HG02763 (cell line): ENCODE data around the gene S100G.

ENCODE experiments used
- ATAC-seq: cut with Tn5 transposase; IDR thresholded peaks from one replicate; pipeline ENCODE4 v1.9.1; 2021; ENCODE audit warnings: mild to moderate bottlenecking, moderate library complexity; ENCODE audit not compliant: unreplicated experiment

Gene S100G

DNA sequence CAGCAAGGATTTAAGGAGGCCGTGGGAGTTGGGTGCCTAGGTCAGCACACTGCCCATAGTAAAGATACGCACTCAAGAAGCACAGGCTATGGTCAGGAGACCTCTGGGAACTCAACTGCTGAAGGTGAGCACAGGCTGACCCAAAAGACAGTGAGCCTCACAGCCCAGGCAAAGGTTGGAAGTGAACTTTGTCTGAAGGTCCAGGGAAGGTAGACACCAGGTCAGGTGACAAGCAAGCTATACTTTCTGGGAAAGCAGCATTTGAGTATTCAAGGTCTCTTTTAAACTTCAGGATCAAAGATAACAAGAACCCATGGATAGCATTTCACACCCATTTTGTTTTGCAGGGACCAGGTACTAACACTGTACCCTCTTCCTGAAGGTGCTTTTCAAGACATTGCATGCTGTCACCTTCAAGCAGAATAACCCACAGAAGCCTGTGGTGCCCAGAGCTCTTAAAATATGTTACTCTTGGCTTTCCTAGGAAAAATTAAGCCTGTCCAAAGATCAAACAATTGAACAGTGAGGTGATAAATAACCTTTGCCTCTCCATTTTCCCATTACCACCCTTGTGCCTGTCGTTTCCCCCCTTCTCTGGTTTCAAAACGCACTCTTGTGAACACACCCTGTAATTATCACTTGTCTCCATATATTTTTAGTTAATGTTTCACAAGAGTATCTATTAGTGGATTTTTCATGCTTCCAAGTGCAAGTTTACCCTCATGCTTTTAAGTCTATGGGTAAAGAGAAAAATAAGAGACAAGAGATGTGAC, 3.4 kb upstream of the S100G start:
- ATAC-seq: no peak

DNA sequence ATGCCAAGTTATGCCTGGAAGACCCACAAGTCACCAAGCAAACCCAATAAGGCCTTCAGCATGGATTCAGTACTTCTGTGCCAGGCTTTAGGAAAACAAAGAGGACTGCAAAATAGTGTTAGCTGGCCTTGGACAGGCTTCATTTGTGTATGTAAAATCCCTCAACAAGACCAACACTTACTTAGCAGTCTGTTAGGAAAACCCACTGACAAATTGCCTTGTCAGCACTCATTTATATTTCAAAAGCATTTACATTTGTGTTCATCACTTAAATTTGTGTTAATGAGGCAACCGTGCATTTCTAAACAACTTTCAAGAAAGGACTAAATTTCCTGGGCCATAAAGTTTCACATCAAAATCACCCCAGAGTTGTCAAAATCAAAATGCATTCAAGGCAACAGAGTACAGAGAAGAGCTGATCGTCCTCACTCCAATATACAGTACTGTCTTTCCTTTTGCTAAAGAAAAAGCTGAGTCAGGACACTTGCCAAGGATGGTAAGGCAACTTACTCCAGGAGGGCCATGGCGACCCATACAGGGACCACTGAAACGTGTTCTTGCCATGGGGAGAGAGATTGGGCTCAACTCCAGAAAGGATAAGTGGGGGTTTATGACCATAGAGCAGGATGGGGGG, 1.6 kb downstream of the S100G start:
- ATAC-seq: no peak

- ATAC-seq: no peak
Observed at GRCh38 chrX:16653424-16653823, 3.5 kb downstream of the S100G start.

- no peak for ATAC-seq
Observed at GRCh38 chrX:16654093-16654492, 4.1 kb downstream of the S100G start.

DNA sequence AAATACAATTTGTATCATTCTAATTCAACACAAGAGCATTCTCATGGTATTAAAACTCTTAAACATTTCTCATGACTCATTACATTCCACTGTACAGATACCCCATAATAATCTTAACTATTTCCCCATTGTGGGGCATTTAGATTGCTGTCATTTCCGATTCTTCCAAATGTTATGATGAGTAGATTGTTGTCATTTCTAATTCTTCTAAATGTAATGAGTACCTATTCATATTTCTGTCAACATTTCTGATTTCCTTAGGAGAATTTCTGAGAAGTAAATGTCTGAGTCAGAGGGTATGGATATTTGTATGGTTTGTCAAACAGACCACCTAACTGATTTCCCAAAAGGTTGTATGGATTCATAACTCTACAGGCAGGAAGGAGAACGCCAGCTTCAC, 8.3 kb downstream of the S100G start:
- no peak for ATAC-seq

DNA sequence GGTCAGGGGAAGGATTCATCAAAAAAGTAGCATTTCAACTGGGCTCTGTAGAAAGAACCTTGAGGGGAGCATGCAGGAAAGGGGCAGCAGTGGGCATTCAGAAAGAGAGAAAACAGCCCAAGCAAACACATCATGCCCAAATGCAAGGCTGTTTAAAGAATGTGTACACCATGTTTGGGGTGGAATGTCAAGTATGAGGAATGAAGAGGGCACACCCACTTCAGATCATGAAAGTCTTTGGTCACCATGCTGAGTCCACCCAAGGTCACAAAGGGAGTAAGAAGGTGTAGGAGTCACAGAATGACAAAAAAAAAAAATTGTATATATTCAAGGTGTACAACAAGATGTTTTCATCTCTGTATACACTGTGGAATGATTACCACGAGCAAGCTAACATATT, 9.4 kb downstream of the S100G start:
- no peak for ATAC-seq

DNA sequence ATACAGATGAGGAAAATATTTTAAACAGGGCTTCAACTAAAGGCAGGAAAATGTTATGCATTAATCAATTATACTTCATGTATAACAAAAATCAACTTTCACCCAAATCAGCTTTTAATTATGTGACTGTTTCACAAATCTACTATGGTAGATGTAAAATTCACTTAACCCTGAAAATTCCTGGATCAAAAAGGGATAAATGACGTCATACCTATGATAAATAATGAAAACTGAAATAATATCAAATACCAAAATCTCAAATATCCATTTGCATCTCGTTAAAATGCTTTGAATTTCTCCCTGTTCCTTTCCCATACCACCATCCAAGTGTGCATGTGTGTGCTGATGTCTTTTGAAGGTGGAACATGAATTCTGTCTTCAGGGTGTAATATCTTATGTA, 11.5 kb downstream of the S100G start:
- no peak for ATAC-seq

DNA sequence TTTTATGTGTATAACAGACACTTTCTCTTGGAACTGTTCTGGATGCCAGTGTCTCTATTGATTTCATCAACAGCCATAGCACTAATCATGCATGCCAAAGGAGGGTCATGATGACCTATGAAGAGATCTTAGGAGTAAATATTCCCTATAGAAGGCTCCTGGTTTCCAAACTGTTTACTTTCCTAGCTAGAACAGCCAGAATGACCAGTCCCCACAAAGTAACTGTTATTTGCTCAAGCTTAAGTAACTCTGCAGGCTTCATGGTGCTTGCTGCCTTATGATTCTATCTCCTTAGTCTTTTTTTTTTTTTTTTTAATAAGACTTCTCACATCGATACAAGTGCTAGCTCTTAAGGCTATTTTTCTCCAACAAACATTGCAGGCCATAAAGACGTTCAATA, 12.4 kb downstream of the S100G start:
- ATAC-seq: no peak

DNA sequence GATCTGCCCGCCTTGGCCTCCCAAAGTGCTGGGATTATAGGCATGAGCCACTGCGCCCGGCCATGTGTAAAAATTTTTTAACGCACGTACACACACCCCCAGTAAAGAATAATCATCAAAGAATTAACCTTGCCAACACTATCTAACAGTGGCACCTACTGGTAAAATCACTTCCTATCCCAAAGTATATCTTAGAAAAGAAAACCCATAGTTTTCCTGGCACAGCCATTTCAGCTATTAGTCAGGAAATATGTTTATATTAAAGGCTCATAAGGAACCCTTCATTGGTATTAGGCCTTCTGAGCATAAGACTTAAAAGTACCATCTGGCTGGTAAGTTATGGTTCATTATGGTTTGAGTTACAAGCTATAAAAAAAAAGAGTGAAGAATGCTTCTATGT, 14.1 kb downstream of the S100G start:
- no peak for ATAC-seq

DNA sequence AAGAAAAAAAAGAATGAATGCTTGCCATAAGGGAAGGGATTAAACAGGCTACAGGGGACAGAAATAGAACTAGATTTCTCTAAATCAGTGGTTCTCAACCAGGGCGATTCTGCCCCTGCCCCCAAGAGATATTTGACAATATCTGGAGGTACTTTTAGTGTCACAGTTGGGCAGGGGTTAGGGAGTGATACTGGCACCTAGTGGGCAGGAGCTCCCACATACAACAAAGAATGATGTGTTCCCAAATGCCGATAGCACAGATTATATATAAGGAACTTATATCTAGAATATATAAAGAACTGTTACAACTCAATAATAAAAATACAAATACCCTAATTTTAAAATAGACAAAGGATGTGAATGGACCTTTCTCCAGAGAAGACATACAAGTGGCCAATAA, 14.7 kb downstream of the S100G start:
- no peak for ATAC-seq

DNA sequence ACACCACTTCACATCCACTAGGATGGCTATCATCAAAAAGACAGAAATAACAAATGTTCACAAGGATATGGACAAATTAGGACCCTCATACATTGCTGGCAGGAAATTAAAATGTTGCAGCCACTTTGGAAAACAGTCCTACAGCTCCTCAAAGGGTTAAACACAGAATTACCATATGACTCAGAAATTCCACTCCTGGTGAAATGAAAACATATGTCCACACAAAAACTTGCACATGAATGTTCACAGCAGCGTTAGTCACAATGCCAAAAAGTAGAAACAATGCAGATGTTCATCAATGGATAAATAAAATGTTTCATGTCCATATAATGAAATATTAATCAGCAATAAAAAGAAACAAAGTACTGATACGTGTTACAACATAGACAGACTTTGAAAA, 15.1 kb downstream of the S100G start:
- no peak for ATAC-seq

- ATAC-seq: no peak
Observed at GRCh38 chrX:16666541-16666940, 16.6 kb downstream of the S100G start.

- ATAC-seq: no peak
Observed at GRCh38 chrX:16671005-16671404, 21.0 kb downstream of the S100G start.

GRCh38 chrX:16678689-16679088, 28.7 kb downstream of the S100G start:
- no peak for ATAC-seq

- no peak for ATAC-seq
Observed at GRCh38 chrX:16683007-16683664, 33.2 kb downstream of the S100G start.

DNA sequence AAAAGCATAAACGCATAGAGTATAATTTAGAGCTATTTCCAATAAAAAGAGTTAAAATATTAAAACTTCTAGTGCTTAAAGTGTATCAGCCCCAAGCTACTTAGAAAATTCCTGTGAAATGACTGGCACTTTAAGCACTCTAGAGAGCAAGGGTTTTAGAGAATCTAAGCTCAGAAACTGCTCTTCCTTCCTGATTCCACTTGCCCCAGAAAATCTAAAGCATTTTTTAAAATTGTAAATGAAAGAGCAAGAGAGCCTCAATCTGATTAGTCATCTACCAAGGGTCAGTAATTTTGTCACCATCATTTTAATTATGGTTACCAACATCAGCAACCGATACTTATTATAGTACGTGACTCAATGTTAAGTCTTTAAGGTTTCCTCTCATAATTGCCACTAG, 37.6 kb downstream of the S100G start:
- ATAC-seq: no peak

DNA sequence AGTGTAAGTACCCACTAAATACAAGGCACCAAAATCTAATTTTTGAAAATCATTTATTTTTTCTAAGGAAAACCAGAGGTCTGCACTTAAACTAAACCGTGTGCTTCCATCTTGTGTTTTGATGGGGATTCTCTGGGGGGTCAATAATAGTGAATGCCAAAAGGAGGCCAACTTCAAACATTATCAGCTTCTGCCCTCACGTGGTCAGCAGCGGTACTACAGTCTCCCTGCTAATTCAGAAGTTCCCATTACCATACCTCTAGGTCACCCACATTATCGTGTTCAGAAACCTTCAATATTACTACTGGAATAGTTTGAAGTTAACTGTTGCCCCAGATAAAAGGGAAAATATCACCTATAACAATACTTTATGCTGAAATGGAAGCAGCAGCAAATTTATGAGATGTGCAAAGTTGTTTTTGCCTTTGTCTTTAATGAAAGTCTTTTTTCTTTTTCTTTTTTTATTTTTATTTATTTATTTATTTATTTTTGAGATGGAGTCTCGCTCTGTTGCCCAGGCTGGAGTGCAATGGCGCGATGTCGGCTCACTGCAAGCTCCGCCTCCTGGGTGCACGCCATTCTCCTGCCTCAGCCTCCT, 45.2 kb downstream of the S100G start:
- no peak for ATAC-seq

DNA sequence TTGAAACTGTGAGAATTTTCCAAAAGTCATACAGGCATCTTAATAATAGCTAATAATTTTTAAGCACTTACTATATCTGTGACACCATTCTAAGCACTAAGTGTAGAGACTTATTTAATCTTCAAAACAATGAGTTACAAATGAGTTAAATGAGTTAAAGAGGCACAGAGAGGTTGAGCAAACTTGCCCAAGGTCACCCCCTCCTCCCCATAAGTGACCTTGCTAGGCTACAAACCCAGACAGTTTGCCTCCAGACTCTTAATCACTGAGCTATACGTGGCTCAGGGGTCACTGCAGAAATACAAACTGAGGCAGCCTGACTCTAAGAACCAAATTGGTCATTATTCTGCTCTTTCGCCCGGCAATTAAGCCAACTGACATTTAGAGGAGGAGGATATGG, 47.0 kb downstream of the S100G start:
- ATAC-seq: no peak

GRCh38 chrX:16699389-16699788, 49.4 kb downstream of the S100G start:
- ATAC-seq: no peak

DNA sequence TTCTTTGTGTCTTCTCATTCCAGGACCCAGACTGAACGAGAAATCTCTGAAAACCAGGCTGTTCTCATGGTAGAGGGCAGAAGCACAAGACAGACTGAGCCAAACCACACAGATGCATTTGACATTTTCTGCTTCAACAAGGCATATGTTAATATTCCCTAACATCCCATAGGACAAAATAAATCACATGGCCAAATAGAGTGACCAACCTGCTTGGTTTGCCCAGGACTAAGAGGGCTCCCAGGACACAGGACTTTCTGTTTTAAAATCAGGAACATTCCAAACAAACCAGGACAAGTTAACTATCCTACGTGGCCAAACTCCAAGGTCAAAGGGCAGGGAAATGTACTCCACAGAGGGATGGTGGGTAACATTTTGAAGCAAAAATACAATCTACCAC, 50.8 kb downstream of the S100G start:
- ATAC-seq: no peak

DNA sequence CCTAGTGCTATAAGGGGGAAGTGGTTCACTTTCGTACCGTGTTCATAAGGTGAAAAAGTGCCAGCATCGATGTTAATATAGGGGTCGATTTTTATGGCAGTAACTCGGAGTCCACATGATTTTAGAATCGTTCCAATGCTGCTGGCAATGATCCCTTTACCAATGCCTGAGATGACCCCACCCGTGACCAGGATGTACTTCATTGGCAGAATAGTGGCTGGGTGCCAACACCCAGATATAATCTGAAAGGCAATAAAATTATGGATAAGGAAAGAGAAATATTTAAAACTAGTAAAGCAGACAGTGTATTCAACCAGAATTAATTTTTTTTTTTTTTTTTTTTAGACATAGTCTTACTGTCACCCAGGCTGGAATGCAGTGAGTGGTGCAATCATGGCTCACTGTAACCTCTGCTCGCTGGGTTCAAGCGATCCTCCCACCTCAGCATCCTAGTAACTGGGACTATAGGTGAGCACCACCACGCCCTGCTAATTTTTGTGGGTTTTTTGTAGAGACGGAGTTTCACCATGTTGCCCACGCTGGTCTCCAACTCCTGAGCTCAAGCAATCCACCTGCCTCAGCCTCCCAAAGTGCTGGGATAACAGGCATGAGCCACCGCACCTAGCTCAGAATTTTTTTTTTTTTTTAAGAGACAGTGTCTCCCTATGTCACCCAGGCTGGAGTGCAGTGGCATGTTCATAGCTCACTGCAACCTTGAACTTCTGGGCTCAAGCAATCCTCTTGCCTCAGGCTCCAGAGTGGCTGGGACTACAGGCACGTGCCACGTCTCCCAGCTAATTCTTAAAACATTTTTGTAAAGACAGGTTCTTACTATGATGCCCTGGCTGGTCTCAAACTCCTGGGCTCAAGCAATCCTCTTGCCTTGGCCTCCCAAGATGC, 53.0 kb downstream of the S100G start:
- no peak for ATAC-seq
